Right lobe of liver (tissue), 4 donors: ENCODE measurements around the gene PRRC1.
"Not testable (repeated sequence)": the region's sequence is repeated elsewhere in the genome, so short reads cannot be mapped to it uniquely, and the experiment has no call there.

ENCODE experiments used
- CTCF ChIP-seq, 4 donors: fragments of 200-600 bp in 3 of 4; fragments of 450-650 bp in 1 of 4; IDR thresholded peaks; one replicate each; pipeline versions ENCODE4 v1.5.1 to v1.8.0; 2016 to 2022; ENCODE audit warnings: antibody characterized with exemption in 4 of 4, mild to moderate bottlenecking in 2 of 4
- POLR2A ChIP-seq: fragments of 450-650 bp; IDR thresholded peaks from one replicate; pipeline ENCODE4 v1.6.1; 2017; ENCODE audit warnings: antibody characterized with exemption, mild to moderate bottlenecking
- donor health status: DM: no; HTN: no; CAD: no.
- donor health status: DM: no; HTN: no; CAD: no.
- donor health status: DM: no; HTN: yes; CAD: no.

- not testable (repeated sequence) for TF ChIP-seq CTCF (IDR thresholded peaks at IDR 0.05); POLR2A
Observed at GRCh38 chr5:127545249-127545648, 27.8 kb downstream of the PRRC1 start.
